Measurements from ENCODE around the gene IL17D.

The IL17D gene

DNA sequence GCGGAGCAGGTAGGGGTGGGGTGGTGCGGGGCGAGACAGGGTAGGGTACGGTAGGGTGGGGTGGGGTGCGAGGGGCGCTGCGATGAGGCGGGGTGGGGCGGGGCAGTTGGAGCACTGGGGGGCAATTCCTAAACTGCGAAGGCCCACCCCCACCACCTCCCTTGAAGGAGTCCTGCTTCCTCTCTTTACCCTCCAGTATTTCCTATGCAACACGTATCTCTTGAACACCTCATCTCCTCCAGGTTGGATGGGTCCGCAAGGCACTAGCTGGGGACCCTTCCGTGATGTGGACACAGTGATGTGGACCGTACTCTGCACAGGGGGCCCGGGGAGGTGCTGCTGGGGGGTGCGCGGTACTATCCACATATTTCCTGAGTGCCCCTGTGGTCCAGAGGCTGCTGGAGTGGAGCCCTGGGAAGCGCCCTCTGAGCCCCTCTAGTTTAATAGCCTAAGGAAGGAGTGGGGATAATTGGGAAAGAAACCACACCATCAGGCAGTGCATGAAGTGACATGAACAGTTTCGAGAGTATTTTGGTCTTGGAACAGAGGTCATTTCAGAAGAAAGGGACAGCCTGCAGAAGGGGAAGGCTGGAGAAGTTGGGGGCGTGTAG lies 1.1 kb downstream of the IL17D start:
- peak overlapping the region; percentile 85; the same call in 1 of the 2 replicates for H2AFZ ChIP-seq (ENCODE audit: low read depth, low read length)
- peak overlapping the region; percentile 42 for H3K4me2 ChIP-seq (ENCODE audit: low read length)
- H3K4me3 ChIP-seq (ENCODE audit: low read length): peak overlapping the region; percentile 54
- no peak for TF ChIP-seq EZH2phosphoT487 (IDR thresholded peaks at IDR 0.05; ENCODE audit: low read depth)
- TF ChIP-seq, protein P1, sequence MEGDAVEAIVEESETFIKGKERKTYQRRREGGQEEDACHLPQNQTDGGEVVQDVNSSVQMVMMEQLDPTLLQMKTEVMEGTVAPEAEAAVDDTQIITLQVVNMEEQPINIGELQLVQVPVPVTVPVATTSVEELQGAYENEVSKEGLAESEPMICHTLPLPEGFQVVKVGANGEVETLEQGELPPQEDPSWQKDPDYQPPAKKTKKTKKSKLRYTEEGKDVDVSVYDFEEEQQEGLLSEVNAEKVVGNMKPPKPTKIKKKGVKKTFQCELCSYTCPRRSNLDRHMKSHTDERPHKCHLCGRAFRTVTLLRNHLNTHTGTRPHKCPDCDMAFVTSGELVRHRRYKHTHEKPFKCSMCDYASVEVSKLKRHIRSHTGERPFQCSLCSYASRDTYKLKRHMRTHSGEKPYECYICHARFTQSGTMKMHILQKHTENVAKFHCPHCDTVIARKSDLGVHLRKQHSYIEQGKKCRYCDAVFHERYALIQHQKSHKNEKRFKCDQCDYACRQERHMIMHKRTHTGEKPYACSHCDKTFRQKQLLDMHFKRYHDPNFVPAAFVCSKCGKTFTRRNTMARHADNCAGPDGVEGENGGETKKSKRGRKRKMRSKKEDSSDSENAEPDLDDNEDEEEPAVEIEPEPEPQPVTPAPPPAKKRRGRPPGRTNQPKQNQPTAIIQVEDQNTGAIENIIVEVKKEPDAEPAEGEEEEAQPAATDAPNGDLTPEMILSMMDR (IDR thresholded peaks at IDR 0.05; ENCODE audit: low read depth, low read length): no peak
- H3K9me3 ChIP-seq (ENCODE audit: insufficient read depth, low read length): no peaks in the 10 kb centered on the region
- H3K4me1 ChIP-seq (ENCODE audit: low read length): peaks cover 13% of the 10 kb centered on the region
- H3K9ac ChIP-seq (ENCODE audit: low read length): no peak overlapping the region
- H4K20me1 ChIP-seq (ENCODE audit: insufficient read depth, low read length): no peaks in the 10 kb centered on the region
- H3K79me2 ChIP-seq (ENCODE audit: low read length): no peaks in the 10 kb centered on the region
- H3K27me3 ChIP-seq (ENCODE audit: low read depth, low read length): no peaks in the 10 kb centered on the region
- H3K27ac ChIP-seq (ENCODE audit: low read length): no peak overlapping the region
- H3K36me3 ChIP-seq (replicated peaks; ENCODE audit: low read depth, low read length): no peaks in the 10 kb centered on the region

GRCh38 chr13:20706661-20707060 lies 3.2 kb downstream of the IL17D start:
- TF ChIP-seq, protein P1 (IDR thresholded peaks at IDR 0.05; ENCODE audit: low read depth, low read length): no peak
- no peak for TF ChIP-seq EZH2phosphoT487 (IDR thresholded peaks at IDR 0.05; ENCODE audit: low read depth)
- Histone ChIP-seq H3K4me1 (ENCODE audit: low read length) (peaks cover 12% of the 10 kb centered on the region), H3K9me3 (ENCODE audit: insufficient read depth, low read length) (no peaks in the 10 kb centered on the region), H3K9ac (ENCODE audit: low read length) (no peak overlapping the region), H3K27me3 (ENCODE audit: low read depth, low read length) (no peaks in the 10 kb centered on the region), H2AFZ (ENCODE audit: low read depth, low read length) (no peak overlapping the region), H3K79me2 (ENCODE audit: low read length) (no peaks in the 10 kb centered on the region), H3K4me2 (ENCODE audit: low read length) (no peak overlapping the region), H3K4me3 (ENCODE audit: low read length) (no peak overlapping the region), H4K20me1 (ENCODE audit: insufficient read depth, low read length) (no peaks in the 10 kb centered on the region), H3K36me3 (replicated peaks; ENCODE audit: low read depth, low read length) (no peaks in the 10 kb centered on the region), H3K27ac (ENCODE audit: low read length) (no peak overlapping the region)

GRCh38 chr13:20708216-20708615 lies 4.7 kb downstream of the IL17D start:
- H2AFZ ChIP-seq (ENCODE audit: low read depth, low read length): no peak overlapping the region
- no peak overlapping the region for H3K4me3 ChIP-seq (ENCODE audit: low read length)
- H3K9ac ChIP-seq (ENCODE audit: low read length): no peak overlapping the region
- H3K36me3 ChIP-seq (replicated peaks; ENCODE audit: low read depth, low read length): no peaks in the 10 kb centered on the region
- no peak overlapping the region for H3K4me2 ChIP-seq (ENCODE audit: low read length)
- peaks cover 2% of the 10 kb centered on the region; the same call in 1 of the 2 replicates for H3K27me3 ChIP-seq (ENCODE audit: low read depth, low read length)
- H3K9me3 ChIP-seq (ENCODE audit: insufficient read depth, low read length): no peaks in the 10 kb centered on the region
- no peaks in the 10 kb centered on the region for H3K79me2 ChIP-seq (ENCODE audit: low read length)
- H4K20me1 ChIP-seq (ENCODE audit: insufficient read depth, low read length): no peaks in the 10 kb centered on the region
- H3K27ac ChIP-seq (ENCODE audit: low read length): no peak overlapping the region
- no peak for TF ChIP-seq EZH2phosphoT487 (IDR thresholded peaks at IDR 0.05; ENCODE audit: low read depth)
- H3K4me1 ChIP-seq (ENCODE audit: low read length): peaks cover 6% of the 10 kb centered on the region; the same call in 1 of the 2 replicates

GRCh38 chr13:20709369-20709768 lies 5.9 kb downstream of the IL17D start:
- H3K27me3 ChIP-seq (ENCODE audit: low read depth, low read length): peaks cover 8% of the 10 kb centered on the region
- H3K4me2 ChIP-seq (ENCODE audit: low read length): no peak overlapping the region
- H3K4me3 ChIP-seq (ENCODE audit: low read length): no peak overlapping the region
- H3K4me1 ChIP-seq (ENCODE audit: low read length): peaks cover 7% of the 10 kb centered on the region; the same call in 1 of the 2 replicates
- H3K36me3 ChIP-seq (replicated peaks; ENCODE audit: low read depth, low read length): no peaks in the 10 kb centered on the region
- no peak for TF ChIP-seq EZH2phosphoT487 (IDR thresholded peaks at IDR 0.05; ENCODE audit: low read depth)
- TF ChIP-seq, protein P1 (IDR thresholded peaks at IDR 0.05; ENCODE audit: low read depth, low read length): no peak
- H3K79me2 ChIP-seq (ENCODE audit: low read length): no peaks in the 10 kb centered on the region
- no peaks in the 10 kb centered on the region for H3K9me3 ChIP-seq (ENCODE audit: insufficient read depth, low read length)
- H2AFZ ChIP-seq (ENCODE audit: low read depth, low read length): no peak overlapping the region
- H3K9ac ChIP-seq (ENCODE audit: low read length): no peak overlapping the region
- no peak overlapping the region for H3K27ac ChIP-seq (ENCODE audit: low read length)
- H4K20me1 ChIP-seq (ENCODE audit: insufficient read depth, low read length): no peaks in the 10 kb centered on the region

Data from OCI-LY3 (cell line).